ENCODE data around the gene RNASE13.
"Not testable (repeated sequence)": the region's sequence is repeated elsewhere in the genome, so short reads cannot be mapped to it uniquely, and the experiment has no call there.

The RNASE13 gene

GRCh38 chr14:21040941-21041340 lies 6.3 kb upstream of the RNASE13 start:
- not testable (repeated sequence) for DNase-seq

DNA sequence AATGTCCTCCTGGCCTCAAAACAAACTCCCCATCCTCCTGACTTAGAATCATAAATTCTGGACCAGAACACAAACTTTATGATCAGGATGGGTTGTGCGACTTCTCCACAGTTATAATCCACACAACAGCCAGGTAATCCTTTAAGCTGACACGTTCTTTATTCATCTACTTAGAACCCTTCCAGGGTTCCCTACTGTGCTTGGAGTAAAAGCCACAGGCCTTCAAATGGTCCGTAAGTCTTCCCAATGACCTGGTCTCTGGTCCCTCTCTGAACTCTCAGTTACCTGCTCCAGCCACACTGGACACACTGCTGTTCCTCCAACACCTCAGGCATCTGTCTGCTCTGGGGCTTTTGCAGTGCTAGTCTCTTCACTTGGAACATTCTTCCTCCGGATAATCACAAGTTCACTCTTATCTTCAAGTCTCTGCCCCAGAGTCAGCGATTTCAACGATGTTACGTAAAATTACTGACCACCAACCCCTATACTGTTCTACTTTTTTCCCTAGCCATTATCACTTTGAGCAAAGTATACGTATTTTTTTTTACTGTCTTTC lies 5.8 kb upstream of the RNASE13 start:
- DNase-seq, result no peak

- peak; percentile 59 for DNase-seq
Measured at GRCh38 chr14:21039585-21040369, 5.2 kb upstream of the RNASE13 start.

DNA sequence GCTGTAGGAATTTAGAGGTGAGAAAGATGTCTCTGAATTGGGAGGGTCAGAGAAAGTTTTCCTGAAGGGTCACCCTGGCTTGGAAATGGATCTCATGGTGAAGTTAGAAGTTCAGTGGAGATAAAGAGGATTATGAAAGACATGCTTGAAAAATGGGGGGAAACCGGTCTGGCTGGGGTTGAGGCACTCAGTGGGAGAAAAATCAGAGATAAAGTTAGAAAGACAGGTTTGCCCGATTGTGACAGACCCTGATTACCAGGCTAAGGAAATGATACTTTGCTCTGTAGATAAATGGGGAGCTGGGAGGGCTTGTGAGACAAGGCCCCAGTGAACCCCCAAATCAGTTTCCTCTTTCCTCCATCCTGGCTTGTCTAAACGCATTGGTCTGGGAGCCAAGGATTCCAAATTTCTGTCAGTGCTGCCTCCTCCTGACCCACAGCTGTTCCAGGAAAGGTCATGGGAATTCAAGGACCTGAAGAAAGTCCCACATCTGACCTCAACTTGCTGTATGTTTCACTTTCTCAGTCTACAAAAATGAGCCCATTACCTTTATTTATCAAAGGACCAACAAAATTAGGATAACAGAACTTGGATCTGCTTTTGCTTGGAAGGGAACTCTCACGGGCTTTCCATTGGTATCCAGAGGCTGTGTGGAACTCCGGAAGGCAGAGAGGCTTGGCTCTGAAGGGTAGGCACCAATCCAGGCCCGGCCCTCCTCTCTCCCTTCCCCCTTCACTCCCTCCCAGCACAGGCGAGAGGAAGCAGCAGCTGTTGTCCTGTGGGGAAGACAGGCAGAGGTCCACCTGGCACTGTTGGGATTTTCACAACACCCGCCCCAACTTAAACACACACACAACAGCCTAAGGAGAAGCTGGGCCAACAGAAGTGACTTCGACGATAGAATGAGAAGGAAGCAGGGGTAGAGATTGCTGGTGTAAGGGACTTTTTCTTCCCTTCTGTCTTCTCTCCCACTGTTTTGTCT lies 4.1 kb upstream of the RNASE13 start:
- DNase-seq, result no peak

- no peak for DNase-seq
Measured at GRCh38 chr14:21037156-21037555, 2.5 kb upstream of the RNASE13 start.

DNA sequence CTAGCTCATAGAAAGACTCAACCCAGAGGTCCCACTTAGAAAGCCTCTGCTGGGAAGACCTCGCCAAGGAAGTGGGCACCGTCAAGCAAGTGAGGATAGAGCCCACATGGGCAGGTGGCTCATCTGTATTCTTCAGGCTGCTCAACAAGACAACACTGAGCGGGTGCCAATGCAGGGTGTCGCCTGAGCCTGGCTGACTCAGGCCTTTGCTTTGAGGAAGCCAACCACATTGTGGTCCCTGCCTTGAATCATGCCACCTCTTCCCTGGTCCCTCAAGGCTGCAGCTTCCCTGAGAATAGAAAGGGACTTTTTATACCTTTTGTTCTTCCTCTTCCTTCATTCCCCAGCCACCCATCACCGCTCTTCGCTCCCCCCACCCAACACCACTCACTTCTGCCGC lies 2.1 kb upstream of the RNASE13 start:
- no peak for DNase-seq

DNA sequence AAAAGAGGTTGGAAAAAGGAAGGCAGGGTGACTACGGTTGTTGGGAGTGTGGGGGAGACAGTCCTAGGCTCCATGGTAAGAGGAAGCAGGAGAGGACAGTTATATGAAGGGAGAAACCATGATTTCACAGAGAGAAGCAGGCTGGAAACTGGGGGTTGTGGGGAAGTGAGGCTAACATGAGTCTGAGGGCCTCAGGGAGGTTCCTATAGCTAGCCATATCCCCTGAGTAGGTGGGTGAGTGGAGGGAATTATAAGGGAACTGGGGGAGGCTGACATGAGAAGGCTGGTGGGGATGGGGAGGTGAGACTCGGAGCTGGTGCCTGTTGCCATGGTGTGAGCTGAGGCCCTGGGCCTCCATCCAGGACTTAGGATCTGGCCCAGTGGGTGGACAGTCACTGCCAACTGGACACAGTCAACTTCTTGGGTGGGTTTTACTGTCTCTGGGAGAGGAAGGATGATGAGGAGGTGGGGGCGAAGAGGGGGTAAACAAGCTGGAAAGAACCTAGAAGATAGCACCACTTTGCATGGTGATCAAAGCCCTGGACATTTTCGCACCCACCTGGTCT lies 1.4 kb downstream of the RNASE13 start:
- DNase-seq, result no peak

GRCh38 chr14:21032326-21033132 lies 2.1 kb downstream of the RNASE13 start:
- DNase-seq, result no peak

DNA sequence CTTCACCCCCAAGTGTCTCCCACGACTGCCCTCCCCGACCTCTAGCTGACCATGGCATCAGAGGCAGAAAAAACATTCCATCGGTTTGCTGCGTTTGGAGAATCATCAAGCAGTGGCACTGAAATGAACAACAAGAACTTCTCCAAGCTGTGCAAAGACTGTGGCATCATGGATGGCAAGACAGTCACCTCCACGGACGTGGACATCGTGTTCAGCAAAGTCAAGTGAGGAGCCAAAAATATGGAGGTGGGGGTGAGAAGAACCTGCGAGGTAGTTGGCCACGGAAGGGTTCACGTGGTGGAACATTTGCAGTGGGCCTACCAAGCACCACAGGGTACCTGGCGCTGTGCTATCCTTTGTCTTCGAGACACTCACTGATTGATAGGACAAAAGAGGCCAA lies 4.1 kb downstream of the RNASE13 start:
- no peak for DNase-seq

GRCh38 chr14:21029917-21030316 lies 4.7 kb downstream of the RNASE13 start, which contains the start of gene TPPP2:
Gene TPPP2, plus strand, starts transcription at chr14:21030217. Its CDS starts 365 bp downstream, at chr14:21030582.
- no peak for DNase-seq

DNA sequence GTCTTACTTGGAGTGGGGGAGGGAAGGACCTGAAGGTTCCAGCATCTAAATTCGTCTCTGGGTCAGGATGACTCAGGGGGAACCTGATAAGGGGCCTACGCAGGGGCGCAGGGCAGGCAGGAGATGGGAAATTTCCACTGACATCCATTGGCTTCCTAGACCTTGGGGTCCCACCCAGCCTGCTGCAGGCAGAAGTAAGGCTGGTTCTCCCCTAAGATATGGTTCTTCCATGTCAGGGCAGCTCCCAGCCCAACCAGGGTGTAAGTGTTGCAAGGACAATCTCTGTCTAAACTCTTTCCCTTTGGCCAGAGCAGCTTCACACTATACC lies 7.7 kb downstream of the RNASE13 start:
- no peak for DNase-seq

DNA sequence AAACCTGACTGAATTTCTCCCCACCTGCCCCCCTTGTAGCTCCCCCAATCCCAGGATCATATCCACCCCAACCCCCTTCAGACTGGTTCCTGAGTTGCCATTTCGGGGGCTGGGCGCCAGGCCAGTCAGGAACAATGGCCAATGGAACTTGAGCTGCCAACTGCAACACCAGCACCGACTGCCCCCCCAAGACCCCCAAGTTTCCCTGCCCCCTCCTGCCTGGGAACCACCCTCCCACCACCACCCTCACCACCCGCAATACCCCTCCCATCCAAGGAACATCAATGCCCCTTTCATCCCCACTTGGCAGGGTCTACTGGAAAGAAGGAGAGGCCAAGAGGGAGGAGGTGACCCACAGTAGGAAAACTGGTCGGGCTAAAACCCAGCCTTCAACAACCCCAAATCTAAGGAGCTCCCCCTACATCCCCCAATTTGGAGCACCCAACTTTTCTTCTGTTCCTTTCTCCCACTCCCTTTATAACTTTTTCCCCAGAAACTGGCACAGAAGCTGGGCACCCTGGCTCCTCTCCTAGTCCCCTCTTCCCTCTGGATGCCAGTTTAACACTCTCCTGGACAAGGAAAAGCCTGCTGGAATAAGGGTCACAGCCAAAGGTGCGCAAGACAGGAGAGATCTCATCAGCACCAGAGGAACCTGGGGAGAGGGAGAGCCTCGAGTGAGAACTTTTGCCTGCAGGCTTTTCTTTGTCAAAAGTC lies 8.2 kb downstream of the RNASE13 start:
- no peak for DNase-seq

- no peak for DNase-seq
Measured at GRCh38 chr14:21025371-21026273, 9.0 kb downstream of the RNASE13 start.

DNA sequence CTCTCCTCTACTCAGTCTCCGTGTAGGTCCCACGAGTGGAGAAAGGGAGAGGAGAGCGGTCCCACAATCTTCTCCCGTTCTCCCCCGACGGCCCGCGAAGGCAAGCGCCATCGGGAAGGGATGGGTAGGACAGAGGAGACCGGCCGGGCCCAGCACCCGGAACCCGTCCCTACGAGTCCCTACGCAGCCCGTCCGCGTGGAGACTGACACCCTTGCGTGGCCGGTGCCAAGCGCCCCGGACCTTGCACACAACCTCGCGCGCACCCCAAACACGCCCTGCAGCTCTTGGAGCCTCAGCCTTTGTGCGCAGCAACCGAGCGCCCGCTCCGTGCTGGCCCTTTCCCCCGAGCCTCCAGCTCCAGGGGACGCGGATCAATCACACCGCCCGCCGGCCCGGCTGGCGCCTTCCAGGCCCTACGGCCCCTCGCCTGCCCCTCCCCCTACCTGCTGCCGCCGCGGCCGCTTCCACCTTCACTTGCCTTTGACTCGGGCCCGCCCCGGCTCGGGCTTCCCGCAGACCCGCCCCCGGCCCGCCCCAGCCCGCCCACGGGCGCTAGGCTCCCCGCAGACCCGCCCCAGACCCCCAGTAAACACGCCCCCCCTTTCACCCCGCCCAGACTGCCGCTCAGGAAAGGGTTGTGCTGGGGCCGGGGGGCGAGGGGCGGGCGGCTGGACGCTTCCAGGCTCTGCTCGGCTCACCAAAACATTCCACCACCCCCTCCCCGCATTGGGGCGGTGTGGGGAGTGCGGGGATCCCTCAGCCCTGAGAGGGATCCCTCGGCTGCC lies 9.8 kb downstream of the RNASE13 start, which contains the start of gene NDRG2:
TSS of gene NDRG2 (minus strand) at position 477 of the 786 bp plus-strand sequence. CDS start 1,746 bp downstream, outside the sequence.
- DNase-seq, result peak; percentile 84

DNA sequence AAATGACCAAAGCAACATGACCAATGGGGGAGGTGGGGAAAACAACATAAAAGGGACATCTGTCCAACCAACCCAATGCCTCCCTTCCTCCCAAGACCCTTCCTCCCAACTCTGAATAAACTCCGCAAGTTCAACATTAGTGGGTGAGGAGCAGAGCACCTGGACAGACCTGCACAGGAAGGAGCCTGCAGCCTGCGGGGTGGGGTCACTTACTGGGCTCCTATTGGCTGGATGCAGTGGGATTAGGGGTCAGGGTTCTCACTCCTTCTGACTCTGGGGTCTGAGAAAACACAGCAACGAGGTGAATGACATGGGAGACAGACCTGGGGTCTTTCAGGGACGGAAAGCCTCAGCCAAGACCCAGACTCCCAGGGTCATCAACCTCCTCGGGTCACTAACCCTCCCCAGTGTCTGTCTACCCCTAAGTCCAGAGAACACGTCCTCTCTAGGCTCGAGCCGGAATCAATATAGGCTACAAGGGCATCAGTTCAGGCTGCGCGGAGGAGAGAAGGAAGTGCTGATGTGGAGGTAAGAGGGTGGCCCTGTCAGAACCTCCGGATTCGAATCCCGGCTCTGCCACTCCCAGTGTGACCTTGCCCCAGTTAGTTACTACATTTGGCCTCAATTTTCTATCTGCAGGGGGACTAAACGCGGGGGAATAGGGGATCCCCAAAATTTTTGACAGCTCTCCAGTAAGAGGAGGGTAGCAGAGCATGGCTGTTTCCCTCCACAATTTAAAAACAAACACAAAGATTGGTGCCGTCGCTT lies 10.6 kb downstream of the RNASE13 start:
- DNase-seq, result peak; percentile 19

GRCh38 chr14:21023174-21023573 lies 11.4 kb downstream of the RNASE13 start:
- DNase-seq, result no peak

DNA sequence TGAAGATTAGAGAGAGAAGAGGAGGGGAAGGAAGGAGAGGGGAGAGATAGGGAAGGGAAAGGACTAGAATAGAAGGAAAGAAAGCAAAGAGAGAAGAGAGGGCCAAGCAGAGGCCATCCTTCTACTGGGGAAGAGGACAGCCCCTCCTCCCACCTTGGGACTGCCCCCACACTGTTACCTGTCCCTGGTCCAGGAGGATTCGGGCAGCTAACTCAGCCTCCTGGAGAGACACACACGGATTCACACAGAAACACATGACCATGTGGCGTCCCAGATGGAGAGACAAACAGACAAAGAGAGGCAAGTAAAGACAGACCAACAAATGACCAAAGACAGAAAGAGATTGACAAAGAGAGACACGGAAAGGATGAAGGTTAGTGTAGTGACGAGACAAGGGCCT lies 11.9 kb downstream of the RNASE13 start:
- no peak for DNase-seq

DNA sequence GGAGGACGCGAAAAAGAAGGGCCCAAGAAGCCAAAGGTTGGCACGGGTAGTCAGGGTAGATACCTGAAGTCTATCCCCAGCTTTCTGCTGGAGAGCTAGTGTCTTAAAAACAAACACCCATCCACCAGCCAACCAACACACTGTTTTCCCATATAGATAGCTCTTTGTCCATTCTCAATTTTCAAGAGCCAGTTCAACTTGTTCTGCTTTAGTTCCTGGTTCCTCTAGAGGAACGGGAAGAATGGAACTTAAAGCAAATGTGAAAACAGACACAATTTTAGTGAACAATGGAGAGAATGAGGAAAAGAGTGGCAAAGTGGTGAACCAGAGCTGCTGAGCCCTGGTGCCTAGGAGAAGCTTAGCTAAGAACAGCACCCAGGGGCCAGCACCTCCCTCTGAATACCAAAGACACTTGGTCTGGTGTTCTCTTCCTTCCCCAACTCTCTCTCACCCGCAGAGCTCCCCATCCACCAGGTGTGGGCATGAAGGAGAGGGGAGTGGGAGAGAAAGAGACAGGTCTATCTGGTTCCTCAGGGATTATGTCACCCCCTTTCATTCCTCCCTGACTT lies 13.5 kb downstream of the RNASE13 start:
- no peak for DNase-seq
